Loucy (cell line): Measurements from ENCODE around the gene FMN2.

ENCODE experiments used
- H2AFZ ChIP-seq: fragments of 200-600 bp; sonication (generic); 2 replicates; pipeline ENCODE4 v1.6.0; 2016; ENCODE audit warnings: antibody characterized with exemption, mild to moderate bottlenecking, low read length, moderate library complexity
- H3F3A ChIP-seq: fragments of 200-600 bp; 2 replicates; pipeline ENCODE4 v1.6.0; 2016; ENCODE audit warnings: antibody characterized with exemption, low read depth, mild to moderate bottlenecking
- H3K27me3 ChIP-seq: fragments of 200-600 bp; sonication (generic); 2 replicates; pipeline ENCODE4 v1.6.1; 2014; ENCODE audit warnings: low read length, mild to moderate bottlenecking; ENCODE audit not compliant: insufficient read depth, poor library complexity, severe bottlenecking
- H3K36me3 ChIP-seq: fragments of 200-600 bp; sonication (generic); 2 replicates; pipeline ENCODE4 v1.6.1; 2016; ENCODE audit warnings: low read length; ENCODE audit not compliant: insufficient read depth
- H3K4me1 ChIP-seq: fragments of 200-600 bp; sonication (generic); 2 replicates; pipeline ENCODE4 v1.5.1; 2014; ENCODE audit warnings: low read length, mild to moderate bottlenecking; ENCODE audit not compliant: insufficient read depth, poor library complexity, severe bottlenecking
- H3K4me2 ChIP-seq: fragments of 200-600 bp; sonication (generic); 2 replicates; pipeline ENCODE4 v1.6.0; 2014; ENCODE audit warnings: antibody characterized with exemption, low read length, low read depth, mild to moderate bottlenecking; ENCODE audit not compliant: poor library complexity, severe bottlenecking
- H3K4me3 ChIP-seq: fragments of 200-600 bp; sonication (generic); 2 replicates; pipeline ENCODE4 v1.5.1; 2014; ENCODE audit warnings: low read length, mild to moderate bottlenecking, mixed read lengths; ENCODE audit not compliant: poor library complexity, severe bottlenecking
- H3K79me2 ChIP-seq: fragments of 200-600 bp; sonication (generic); 2 replicates; pipeline ENCODE4 v1.6.1; 2014; ENCODE audit warnings: low read length; ENCODE audit not compliant: insufficient read depth
- H3K9ac ChIP-seq: fragments of 200-600 bp; sonication (generic); 2 replicates; pipeline ENCODE4 v1.6.0; 2014; ENCODE audit warnings: mild to moderate bottlenecking, low read depth, low read length, moderate library complexity; ENCODE audit not compliant: poor library complexity, severe bottlenecking
- H3K9me2 ChIP-seq: fragments of 200-600 bp; sonication (generic); replicated peaks from 2 replicates; pipeline ENCODE4 v1.6.1; 2016; ENCODE audit warnings: low read depth, low read length, mixed read lengths
- H3K9me3 ChIP-seq: fragments of 200-600 bp; sonication (generic); 2 replicates; pipeline ENCODE4 v1.6.1; 2014; ENCODE audit warnings: mild to moderate bottlenecking, antibody characterized with exemption, low read length, low read depth; ENCODE audit not compliant: insufficient read depth
- H4K20me1 ChIP-seq: fragments of 200-600 bp; sonication (generic); 2 replicates; pipeline ENCODE4 v1.6.0; 2014; ENCODE audit warnings: antibody characterized with exemption, low read length, mild to moderate bottlenecking; ENCODE audit not compliant: insufficient read depth, poor library complexity, severe bottlenecking
- CTCF ChIP-seq: fragments of 200-600 bp; sonication (generic); conservative IDR thresholded peaks from 2 replicates; pipeline ENCODE4 v1.5.1; 2014; ENCODE audit warnings: mild to moderate bottlenecking, antibody characterized with exemption, low read length
- EZH2phosphoT487 ChIP-seq: fragments of 200-600 bp; IDR thresholded peaks from 2 replicates; pipeline ENCODE4 v1.6.1; 2018; ENCODE audit warnings: antibody characterized with exemption, mild to moderate bottlenecking, moderate library complexity, borderline replicate concordance

The FMN2 gene

GRCh38 chr1:240242601-240243144, 151.0 kb downstream of the FMN2 start:
- Histone ChIP-seq H3F3A (no peaks in the 10 kb centered on the region), H3K4me1 (no peaks in the 10 kb centered on the region), H3K27me3 (no peaks in the 10 kb centered on the region), H3K4me2 (no peak overlapping the region), H3K79me2 (no peaks in the 10 kb centered on the region), H3K4me3 (no peak overlapping the region), H3K9me3 (no peaks in the 10 kb centered on the region), H3K9me2 (no peaks in the 10 kb centered on the region), H3K36me3 (no peaks in the 10 kb centered on the region), H2AFZ (no peak overlapping the region), H3K9ac (no peak overlapping the region), H4K20me1 (no peaks in the 10 kb centered on the region)
- no peak for TF ChIP-seq EZH2phosphoT487
- TF ChIP-seq CTCF, result no peak

GRCh38 chr1:240244968-240245628, 153.4 kb downstream of the FMN2 start:
- no peaks in the 10 kb centered on the region for H3K4me1 ChIP-seq

GRCh38 chr1:240245629-240246020, 153.9 kb downstream of the FMN2 start:
- H3K4me3 ChIP-seq, result no peak overlapping the region

More at GRCh38 chr1:240244968-240245628, 153.4 kb downstream of the FMN2 start:
- no peak overlapping the region for H2AFZ ChIP-seq
- H3K9ac ChIP-seq, result no peak overlapping the region
- H4K20me1 ChIP-seq, result no peaks in the 10 kb centered on the region
- no peak overlapping the region for H3K4me3 ChIP-seq
- H3F3A ChIP-seq, result no peaks in the 10 kb centered on the region
- H3K9me3 ChIP-seq, result no peaks in the 10 kb centered on the region
- H3K4me2 ChIP-seq, result no peak overlapping the region
- no peak for TF ChIP-seq EZH2phosphoT487
- no peak for TF ChIP-seq CTCF
- H3K36me3 ChIP-seq, result no peaks in the 10 kb centered on the region
- no peaks in the 10 kb centered on the region for H3K79me2 ChIP-seq
- no peaks in the 10 kb centered on the region for H3K9me2 ChIP-seq
- no peaks in the 10 kb centered on the region for H3K27me3 ChIP-seq

More at GRCh38 chr1:240245629-240246020, 153.9 kb downstream of the FMN2 start:
- Histone ChIP-seq H3K4me2 (no peak overlapping the region), H3K27me3 (no peaks in the 10 kb centered on the region), H3K4me1 (no peaks in the 10 kb centered on the region), H3K9me2 (no peaks in the 10 kb centered on the region), H4K20me1 (no peaks in the 10 kb centered on the region), H3F3A (no peaks in the 10 kb centered on the region), H3K9me3 (no peaks in the 10 kb centered on the region), H3K9ac (no peak overlapping the region), H3K79me2 (no peaks in the 10 kb centered on the region), H3K36me3 (no peaks in the 10 kb centered on the region), H2AFZ (no peak overlapping the region)
- TF ChIP-seq CTCF (no peak), EZH2phosphoT487 (no peak)
